Measurements from ENCODE around the gene TAB2.

DNA sequence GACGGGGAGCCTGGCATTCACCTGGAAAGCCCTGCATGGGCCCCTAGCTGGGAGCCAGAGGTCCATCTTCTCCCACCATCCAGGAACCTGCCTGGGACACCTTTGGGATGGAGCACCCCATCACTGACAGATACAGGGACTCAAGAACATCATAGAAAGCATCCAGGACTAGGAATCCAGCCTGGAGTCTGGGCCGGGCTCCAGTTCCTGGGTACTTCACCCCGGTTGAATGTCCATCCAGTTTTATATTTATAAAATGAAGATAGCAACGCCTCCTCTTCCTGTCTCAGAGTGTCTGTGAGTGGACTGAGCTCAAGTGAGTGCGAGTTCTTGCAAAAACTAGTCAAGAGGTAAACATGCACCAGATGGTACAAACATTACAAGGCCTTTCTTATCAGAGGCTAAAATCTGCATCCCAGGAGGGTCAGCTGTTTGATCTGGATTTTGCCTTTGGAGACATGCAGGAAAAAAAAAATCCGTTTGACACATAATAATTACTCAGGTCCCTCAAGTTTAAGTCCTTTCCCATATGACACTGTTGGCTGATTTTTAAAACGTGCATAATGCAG lies 139.9 kb downstream of the TAB2 start:
- TF ChIP-seq, protein P1, sequence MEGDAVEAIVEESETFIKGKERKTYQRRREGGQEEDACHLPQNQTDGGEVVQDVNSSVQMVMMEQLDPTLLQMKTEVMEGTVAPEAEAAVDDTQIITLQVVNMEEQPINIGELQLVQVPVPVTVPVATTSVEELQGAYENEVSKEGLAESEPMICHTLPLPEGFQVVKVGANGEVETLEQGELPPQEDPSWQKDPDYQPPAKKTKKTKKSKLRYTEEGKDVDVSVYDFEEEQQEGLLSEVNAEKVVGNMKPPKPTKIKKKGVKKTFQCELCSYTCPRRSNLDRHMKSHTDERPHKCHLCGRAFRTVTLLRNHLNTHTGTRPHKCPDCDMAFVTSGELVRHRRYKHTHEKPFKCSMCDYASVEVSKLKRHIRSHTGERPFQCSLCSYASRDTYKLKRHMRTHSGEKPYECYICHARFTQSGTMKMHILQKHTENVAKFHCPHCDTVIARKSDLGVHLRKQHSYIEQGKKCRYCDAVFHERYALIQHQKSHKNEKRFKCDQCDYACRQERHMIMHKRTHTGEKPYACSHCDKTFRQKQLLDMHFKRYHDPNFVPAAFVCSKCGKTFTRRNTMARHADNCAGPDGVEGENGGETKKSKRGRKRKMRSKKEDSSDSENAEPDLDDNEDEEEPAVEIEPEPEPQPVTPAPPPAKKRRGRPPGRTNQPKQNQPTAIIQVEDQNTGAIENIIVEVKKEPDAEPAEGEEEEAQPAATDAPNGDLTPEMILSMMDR (IDR thresholded peaks at IDR 0.05), result no peak
- TF ChIP-seq POLR2A (IDR thresholded peaks at IDR 0.05) (no peak), POLR2AphosphoS5 (IDR thresholded peaks at IDR 0.05) (no peak), EP300 (IDR thresholded peaks at IDR 0.05) (no peak)
